Natural killer cell treated with Interleukin-12 subunit alpha and Interleukin-12 subunit beta and Interleukin-15 and Interleukin-18, amount 100 ng/mL, for 72 hours (primary cell): ENCODE measurements around the gene H2BK1. TPM values are rescaled to one million over a fixed set of nuclear protein-coding genes. Genes with fewer than 3 reads are reported as not detected.

Source experiments
- ATAC-seq, 2 donors: fragments of 150-1000 bp; cut with Tn5 transposase in 1 of 2; sonication (Bioruptor Pico), chemical (Tn5 transposase) in 1 of 2; 2 replicates each; pipeline ENCODE4 v1.10.0; 2021
- DNase-seq: peaks from one replicate; pipeline ENCODE4 v3.0.0; 2022; ENCODE audit warnings: low spot score
- H3K27ac Mint-ChIP-seq, 2 donors: 1 replicate in 1 of 2; 2 replicates in 1 of 2; pipeline ENCODE4 v1.8.0; 2022; ENCODE audit warnings: mixed read lengths in 2 of 2, mild to moderate bottlenecking in 1 of 2, moderate library complexity in 1 of 2
- H3K27me3 Mint-ChIP-seq, 2 donors: 1 replicate in 1 of 2; 2 replicates in 1 of 2; pipeline ENCODE4 v1.8.0; 2022; ENCODE audit warnings: mixed read lengths in 2 of 2
- H3K36me3 Mint-ChIP-seq: one replicate; pipeline ENCODE4 v1.8.0; 2022; ENCODE audit warnings: mixed read lengths
- H3K4me1 Mint-ChIP-seq, 2 donors: 1 replicate in 1 of 2; 2 replicates in 1 of 2; pipeline ENCODE4 v1.8.0; 2022; ENCODE audit warnings: low read depth in 2 of 2, mixed read lengths in 2 of 2, mild to moderate bottlenecking in 1 of 2
- H3K4me3 Mint-ChIP-seq: one replicate; pipeline ENCODE4 v1.8.0; 2022; ENCODE audit warnings: mixed read lengths
- H3K9me3 Mint-ChIP-seq: 2 replicates; pipeline ENCODE4 v1.8.0; 2022; ENCODE audit warnings: mixed read lengths
- total RNA-seq, 2 donors: library from RNA; stranded (reverse); gene quantifications; one replicate each; pipeline ENCODE4 v1.2.3, GENCODE V29; 2022

H2BK1 gene
- total RNA-seq, 2 donors from 2014 or later = not detected

DNA sequence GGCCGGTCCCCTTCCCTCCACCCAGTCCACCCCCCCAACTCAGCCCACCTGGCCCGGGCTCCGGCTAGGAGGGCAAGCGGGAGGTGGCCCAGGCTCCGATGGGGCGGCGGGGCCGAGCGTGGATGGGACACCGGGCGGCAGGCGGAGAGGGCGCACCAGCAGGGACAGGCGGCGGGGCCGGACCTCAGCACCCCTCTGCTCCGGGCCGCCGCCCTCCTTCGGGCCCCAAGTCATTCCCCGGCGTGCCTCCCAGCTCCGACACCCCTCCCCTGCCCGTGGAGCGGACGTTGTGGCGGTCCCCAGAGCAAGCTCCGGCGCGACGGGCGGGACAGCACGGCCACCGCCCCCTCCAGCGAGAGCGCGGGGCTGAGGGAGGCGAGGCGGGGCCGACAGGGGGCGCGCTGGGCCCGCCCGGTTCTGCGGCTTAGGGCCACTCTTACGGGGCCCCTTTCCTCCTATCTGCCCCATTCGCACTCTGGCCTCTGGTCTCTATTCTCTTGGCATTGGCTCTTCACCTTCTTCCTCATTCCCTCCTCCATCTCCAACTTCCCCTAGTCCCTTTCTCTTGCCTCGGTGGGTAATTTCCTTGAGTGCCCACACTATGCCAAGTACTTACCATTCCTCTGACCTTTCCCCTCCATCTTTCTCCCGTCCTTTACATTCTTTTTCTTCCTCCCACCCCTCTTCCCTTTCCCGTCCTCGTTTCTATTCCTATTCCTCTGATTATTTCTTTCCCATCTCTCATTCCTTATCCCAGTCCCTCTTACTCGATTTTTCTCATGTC lies 42.1 kb downstream of the H2BK1 start:
- Mint-ChIP-seq H3K27me3 (peaks cover 34 to 36% of the 10 kb centered on the region in 2 donors), H3K9me3 (no peaks in the 10 kb centered on the region), H3K36me3 (no peaks in the 10 kb centered on the region), H3K27ac (no peak overlapping the region), H3K4me3 (peak overlapping the region; percentile 85), H3K4me1 (peaks cover 8 to 12% of the 10 kb centered on the region in 2 donors)
- peak; percentile 84 for ATAC-seq
- DNase-seq = no peak

DNA sequence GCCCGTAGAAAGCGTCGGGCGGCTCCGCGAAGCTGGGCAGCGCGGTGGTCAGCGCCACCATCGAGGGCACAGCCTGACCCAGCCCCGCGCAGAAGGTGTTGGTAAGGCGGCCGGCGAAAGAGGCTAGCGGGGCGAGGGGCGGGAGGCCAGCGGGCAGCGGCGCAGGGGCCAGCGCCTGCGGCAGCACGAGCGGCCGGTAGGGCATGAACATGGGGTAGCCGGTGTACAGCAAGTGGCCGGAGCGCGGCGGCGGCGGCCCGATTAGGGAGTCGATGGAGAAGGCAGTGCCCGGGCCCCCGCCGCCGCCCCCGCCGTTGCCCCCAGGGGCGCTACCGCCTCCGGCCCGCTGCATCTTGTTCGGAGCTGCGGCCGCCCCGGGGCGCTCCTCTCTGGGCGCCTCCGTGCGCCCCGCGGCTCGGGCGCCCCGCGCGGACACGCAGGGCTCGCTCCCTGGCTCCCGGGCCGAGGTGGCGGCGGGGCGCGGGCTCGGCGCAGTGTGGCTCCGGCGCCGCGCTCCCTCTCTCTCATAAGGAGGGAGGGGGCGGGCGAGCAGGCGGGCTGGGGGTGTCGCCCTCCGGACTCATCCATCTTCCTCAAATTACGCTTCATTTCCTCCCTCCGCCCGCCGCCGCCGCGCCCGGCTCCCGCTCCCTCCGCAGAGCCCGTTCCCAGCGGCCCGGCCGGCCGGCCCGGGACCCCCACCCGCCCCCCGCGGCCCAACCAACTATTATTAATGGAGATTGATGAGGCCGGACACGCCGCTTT lies 42.9 kb downstream of the H2BK1 start, which contains the start of gene GBX1:
TSS of gene GBX1 (minus strand) at position 498 of the 765 bp plus-strand sequence. CDS start at position 352, 146 bp downstream.
- Mint-ChIP-seq H3K27ac (no peak within 1 kb of the TSS), H3K27me3 (peaks cover 26 to 29% of the 10 kb centered on the region in 2 donors), H3K36me3 (no peaks in the 10 kb centered on the region), H3K4me3 (peak within 1 kb of the TSS; percentile 85), H3K9me3 (no peaks in the 10 kb centered on the region), H3K4me1 (peaks cover 7 to 8% of the 10 kb centered on the region in 2 donors)
- peak; percentile 26 to 54 for ATAC-seq
- DNase-seq = no peak

DNA sequence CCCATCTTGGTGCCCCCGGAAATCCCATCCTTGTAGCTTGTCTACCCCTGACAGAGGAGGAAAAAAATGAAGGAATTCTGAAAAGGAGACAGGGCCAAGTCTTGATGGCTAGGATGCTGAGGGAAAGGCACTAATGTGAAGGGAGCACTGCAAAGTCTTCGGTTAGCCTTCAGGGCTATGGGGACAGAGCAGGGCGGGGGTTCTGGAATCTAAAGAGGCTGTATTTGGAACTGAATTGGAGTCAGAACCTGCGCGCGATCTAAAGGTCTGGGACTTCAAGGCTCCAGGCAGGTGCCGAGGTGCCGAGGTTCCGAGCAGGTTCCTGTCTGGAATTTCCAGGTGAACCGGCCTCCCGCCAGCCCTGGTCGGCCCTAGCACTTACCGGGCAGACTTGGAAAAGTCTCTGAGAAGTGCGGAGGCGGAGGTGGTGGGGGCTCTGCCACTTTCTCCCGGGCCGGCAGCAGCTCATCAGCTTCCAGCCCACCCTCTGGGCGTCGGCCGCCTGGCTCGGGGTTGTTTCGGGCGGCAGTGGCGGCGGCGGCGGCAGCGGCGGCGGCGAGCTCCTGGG lies 43.6 kb downstream of the H2BK1 start:
- ATAC-seq = no peak
- peaks cover 6 to 8% of the 10 kb centered on the region in 2 donors for H3K4me1 Mint-ChIP-seq
- H3K27ac Mint-ChIP-seq = no peak overlapping the region
- DNase-seq = no peak
- no peaks in the 10 kb centered on the region for H3K36me3 Mint-ChIP-seq
- H3K27me3 Mint-ChIP-seq = peaks cover 21 to 26% of the 10 kb centered on the region in 2 donors
- H3K4me3 Mint-ChIP-seq = peak overlapping the region; percentile 10
- H3K9me3 Mint-ChIP-seq = no peaks in the 10 kb centered on the region

DNA sequence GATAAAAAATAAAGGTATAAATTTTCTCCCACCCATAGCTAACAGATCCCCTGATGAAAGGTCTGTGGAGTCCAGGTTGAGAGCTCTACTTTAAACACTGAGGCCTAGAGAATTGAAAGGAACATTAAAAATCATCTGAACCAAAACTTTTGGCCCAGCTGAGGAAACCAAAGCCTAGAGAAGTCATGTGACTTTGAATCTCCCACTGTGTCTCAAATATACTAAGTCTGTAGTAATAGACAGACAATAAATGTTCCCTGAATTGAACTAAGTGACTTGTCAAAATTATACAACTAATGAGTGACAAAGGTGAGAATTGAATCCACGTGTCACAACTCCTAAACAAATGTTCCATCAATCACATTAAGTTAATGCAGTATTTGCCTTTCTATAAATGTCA lies 48.5 kb downstream of the H2BK1 start:
- Mint-ChIP-seq H3K4me3 (no peak overlapping the region), H3K27ac (no peak overlapping the region), H3K4me1 (no peaks in the 10 kb centered on the region), H3K36me3 (no peaks in the 10 kb centered on the region), H3K27me3 (peaks cover 5 to 6% of the 10 kb centered on the region in 2 donors), H3K9me3 (no peaks in the 10 kb centered on the region)
- no peak for ATAC-seq
- no peak for DNase-seq

Other genes starting within 250 kb of the H2BK1 start
- gene KCNH2, start 232.2 kb downstream of the H2BK1 start, total RNA-seq = under 1 TPM in 1 of 2 donors, not detected in 1; 0.22 TPM
- gene NOS3, start 219.5 kb downstream of the H2BK1 start, total RNA-seq = 1 to 10 TPM; 1.2 to 8.0 TPM
- gene ATG9B, start 186.0 kb downstream of the H2BK1 start, total RNA-seq = 1 to 10 TPM; 2.5 to 2.7 TPM
- 10 to 100 TPM; 43.1 to 82.8 TPM for gene ABCB8, start 182.0 kb downstream of the H2BK1 start, total RNA-seq
- 1 to 10 TPM; 2.8 to 4.7 TPM for gene ASIC3, start 162.0 kb downstream of the H2BK1 start, total RNA-seq
- 10 to 100 TPM; 12.5 to 16.2 TPM for gene CDK5, start 152.6 kb downstream of the H2BK1 start, total RNA-seq
- 100 to 1,000 TPM; 117 to 195 TPM for gene SLC4A2, start 150.9 kb downstream of the H2BK1 start, total RNA-seq
- gene FASTK, start 129.7 kb downstream of the H2BK1 start, total RNA-seq = 100 to 1,000 TPM in 1 of 2 donors, 10 to 100 TPM in 1; 84.4 to 131 TPM
- gene TMUB1, start 127.0 kb downstream of the H2BK1 start, total RNA-seq = 10 to 100 TPM; 65.5 to 73.1 TPM
- gene AGAP3, start 124.0 kb downstream of the H2BK1 start, total RNA-seq = 100 to 1,000 TPM in 1 of 2 donors, 10 to 100 TPM in 1; 28.4 to 101 TPM
- not detected for gene GBX1, start 42.8 kb downstream of the H2BK1 start, total RNA-seq
- not detected for gene ASB10, start 23.2 kb downstream of the H2BK1 start, total RNA-seq
- 100 to 1,000 TPM in 1 of 2 donors, 10 to 100 TPM in 1; 68.4 to 118 TPM for gene ABCF2, start 16.7 kb upstream of the H2BK1 start, total RNA-seq
- gene CHPF2, start 22.0 kb upstream of the H2BK1 start, total RNA-seq = 10 to 100 TPM; 54.6 to 67.6 TPM
- gene SMARCD3, start 38.2 kb upstream of the H2BK1 start, total RNA-seq = 1 to 10 TPM in 1 of 2 donors, under 1 TPM in 1; 0.93 to 1.2 TPM
- 10 to 100 TPM; 53.6 to 66.9 TPM for gene NUB1, start 131.3 kb upstream of the H2BK1 start, total RNA-seq
- not detected for gene WDR86, start 199.6 kb upstream of the H2BK1 start, total RNA-seq
- gene CRYGN, start 229.7 kb upstream of the H2BK1 start, total RNA-seq = not detected